GM23248 (cell line): ENCODE measurements around the gene B4GALT3.

Experiments
- EZH2 ChIP-seq: fragments of 200-600 bp; sonication (generic); IDR thresholded peaks from 2 replicates; pipeline ENCODE4 v1.6.1; 2018; ENCODE audit warnings: antibody characterized with exemption, mild to moderate bottlenecking; ENCODE audit not compliant: insufficient read depth, poor library complexity, severe bottlenecking
- EZH2phosphoT487 ChIP-seq: fragments of 200-600 bp; sonication (generic); IDR thresholded peaks from 2 replicates; pipeline ENCODE4 v1.6.1; 2018; ENCODE audit warnings: antibody characterized with exemption, moderate library complexity, mild to moderate bottlenecking, low read depth; ENCODE audit not compliant: insufficient read depth

DNA sequence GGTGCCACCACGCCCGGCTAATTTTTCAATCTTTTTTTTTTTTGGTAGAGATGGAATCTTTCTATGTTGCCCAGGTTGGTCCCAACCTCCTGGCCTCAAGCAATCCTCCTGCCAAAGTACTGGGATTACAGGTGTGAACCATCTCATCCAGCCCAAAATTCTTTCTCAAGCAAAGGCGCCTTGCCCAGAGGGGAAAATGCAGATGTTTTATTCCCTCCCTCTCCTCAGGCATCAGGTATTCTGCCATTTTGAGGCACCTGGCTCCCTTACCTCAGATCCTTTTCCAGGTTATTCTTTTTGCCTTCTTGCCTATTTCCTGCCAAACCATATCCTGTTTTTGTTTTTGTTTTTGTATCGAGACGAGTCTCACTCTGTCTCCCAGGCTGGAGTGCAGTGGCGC, 11.1 kb upstream of the B4GALT3 start:
- TF ChIP-seq EZH2phosphoT487 (no peak), EZH2 (no peak)
